Measurements from ENCODE around the gene GAB4.
A peak's percentile ranks its signal among the peaks of the same experiment; 100 is the strongest.
"Not testable (repeated sequence)": the region's sequence is repeated elsewhere in the genome, so short reads cannot be mapped to it uniquely, and the experiment has no call there.

Gene GAB4

DNA sequence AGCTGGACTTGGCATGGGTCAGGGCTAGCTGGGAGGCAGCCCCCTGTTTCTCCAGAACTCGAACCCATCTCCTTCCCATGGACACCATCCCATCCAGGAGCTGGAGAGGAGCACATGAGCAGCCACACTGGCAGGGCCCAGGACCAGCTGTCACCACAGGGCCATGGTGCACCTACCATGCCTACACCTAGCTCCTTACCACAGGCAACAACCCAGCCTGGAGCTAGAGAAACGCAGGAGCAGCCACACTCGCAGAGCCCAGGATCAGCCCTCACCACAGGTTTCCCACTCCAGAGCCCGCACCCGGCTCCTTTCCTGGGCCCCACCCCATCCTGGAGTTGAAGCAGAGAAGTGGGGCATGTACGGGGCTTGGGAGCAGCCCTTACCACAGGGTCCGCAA lies 50.2 kb downstream of the GAB4 start:
- DNase-seq, result no peak

- DNase-seq, result no peak
These were observed 51.7 kb downstream of the GAB4 start for GRCh38 chr22:16956290-16956689.

GRCh38 chr22:16955678-16956210 lies 52.3 kb downstream of the GAB4 start:
- peak; percentile 34 for DNase-seq

GRCh38 chr22:16955081-16955480 lies 52.9 kb downstream of the GAB4 start:
- DNase-seq, result no peak

GRCh38 chr22:16954060-16954403 lies 54.0 kb downstream of the GAB4 start:
- no peak for DNase-seq

- DNase-seq, result no peak
These were observed 54.6 kb downstream of the GAB4 start for GRCh38 chr22:16953206-16954059.

DNA sequence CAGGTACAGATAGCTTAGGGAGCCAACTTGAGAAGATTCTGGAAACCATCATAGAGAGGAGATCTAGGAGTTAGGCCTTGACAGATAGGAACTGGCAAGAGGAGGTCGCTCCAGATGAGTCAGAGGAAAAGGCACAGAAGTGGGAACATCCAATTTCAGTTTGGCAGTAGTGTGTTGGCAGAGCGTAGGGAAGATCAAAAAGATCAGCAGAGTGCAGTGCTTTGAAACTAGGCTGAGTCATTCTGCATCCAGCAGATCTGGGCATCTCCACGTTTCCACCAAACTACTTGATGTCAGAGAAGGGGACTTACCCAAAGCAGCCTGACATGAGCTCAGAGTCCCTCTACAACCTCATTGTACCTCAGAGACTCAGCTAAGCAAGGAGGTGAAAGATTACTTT lies 58.5 kb downstream of the GAB4 start:
- DNase-seq, result no peak

DNA sequence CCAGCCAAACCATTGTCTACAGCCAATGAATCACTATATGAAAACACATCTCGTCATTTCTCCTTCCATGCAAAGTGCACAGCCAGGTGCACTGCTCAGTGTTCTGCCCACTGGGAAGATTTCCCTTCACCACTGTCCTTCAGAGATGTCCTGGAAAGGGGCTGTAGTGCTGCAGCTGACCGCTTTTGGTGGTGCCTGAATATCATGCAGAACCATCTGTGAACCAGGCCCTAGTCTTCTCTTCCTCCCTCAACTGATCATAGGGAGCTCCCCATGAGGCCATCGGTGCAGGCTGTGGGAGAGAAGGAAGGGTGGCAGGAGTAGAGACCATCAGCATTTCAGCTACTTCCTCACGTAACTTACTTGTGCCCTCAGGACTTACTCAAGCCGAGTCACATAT lies 70.2 kb downstream of the GAB4 start:
- DNase-seq, result no peak

- DNase-seq, result not testable (repeated sequence)
These were observed 70.8 kb downstream of the GAB4 start for GRCh38 chr22:16937209-16937608.

- DNase-seq, result peak; percentile 13
These were observed 71.4 kb downstream of the GAB4 start for GRCh38 chr22:16936625-16937024.

- no peak for DNase-seq
These were observed 72.8 kb downstream of the GAB4 start for GRCh38 chr22:16935209-16935608.

- no peak for DNase-seq
These were observed 74.4 kb downstream of the GAB4 start for GRCh38 chr22:16933291-16934282.

- DNase-seq, result peak; percentile 41
These were observed 75.4 kb downstream of the GAB4 start for GRCh38 chr22:16932577-16932976.

DNA sequence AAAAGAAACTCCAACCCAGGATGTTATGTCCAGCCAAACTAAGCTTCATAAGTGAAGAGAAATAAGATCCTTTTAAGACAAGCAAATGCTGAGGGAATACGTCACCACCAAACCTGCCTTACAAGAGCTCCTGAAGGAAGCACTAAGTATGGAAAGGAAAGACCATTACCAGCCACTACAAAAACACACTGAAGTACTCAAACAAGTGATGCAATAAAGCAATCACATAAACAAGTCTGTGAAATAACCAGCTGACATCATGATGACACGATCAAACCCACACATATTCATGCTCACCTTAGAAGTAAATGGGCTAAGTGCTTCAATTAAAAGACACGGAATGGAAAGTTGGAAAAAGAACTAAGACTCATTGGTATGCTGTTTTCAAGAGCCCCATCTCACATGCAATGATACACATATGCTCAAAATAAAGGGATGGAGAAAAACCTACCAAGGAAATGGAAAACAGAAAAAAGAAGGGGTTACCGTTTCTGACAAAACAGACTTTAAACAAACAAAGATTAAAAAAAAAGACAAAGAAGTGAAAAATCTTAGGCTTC lies 82.5 kb downstream of the GAB4 start:
- no peak for DNase-seq

DNA sequence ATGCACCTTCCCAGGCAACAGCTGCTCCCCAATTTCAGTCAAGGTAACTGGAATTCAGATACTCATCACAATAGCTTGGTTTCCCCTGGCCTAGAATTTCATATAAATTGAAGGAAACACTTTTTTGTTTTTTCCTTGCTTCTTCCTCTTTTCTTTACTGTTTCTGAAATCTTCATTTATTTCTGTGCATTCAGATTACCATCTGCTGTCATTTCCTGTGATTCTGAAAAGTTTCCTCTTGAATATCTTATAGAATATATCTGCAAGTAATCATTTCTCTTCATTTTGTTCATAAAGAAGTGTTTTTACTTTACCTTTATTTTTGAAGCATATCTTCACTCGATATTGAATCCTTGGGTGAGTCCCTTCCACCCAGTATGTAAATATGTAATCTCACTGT lies 85.3 kb downstream of the GAB4 start:
- DNase-seq, result no peak

DNA sequence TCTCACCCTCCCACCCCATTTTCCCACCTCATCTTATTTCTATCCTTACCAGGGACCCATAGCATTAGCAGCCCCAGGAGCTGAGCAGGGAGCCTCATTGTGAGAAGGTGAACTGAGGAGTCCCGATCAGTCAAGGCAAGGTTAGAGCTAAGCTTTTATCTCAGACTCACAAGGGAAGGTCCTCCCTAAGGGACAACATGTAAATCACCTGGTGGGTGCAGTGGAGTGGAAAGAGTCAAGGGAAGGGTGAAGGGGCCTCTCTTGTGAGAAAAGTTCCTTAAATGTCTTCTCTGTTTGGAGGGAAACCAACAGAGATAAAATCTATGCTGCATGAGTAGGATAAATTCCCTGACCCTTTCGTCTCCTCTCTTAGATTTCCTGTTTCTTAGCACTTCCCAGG lies 85.9 kb downstream of the GAB4 start:
- DNase-seq, result no peak

DNA sequence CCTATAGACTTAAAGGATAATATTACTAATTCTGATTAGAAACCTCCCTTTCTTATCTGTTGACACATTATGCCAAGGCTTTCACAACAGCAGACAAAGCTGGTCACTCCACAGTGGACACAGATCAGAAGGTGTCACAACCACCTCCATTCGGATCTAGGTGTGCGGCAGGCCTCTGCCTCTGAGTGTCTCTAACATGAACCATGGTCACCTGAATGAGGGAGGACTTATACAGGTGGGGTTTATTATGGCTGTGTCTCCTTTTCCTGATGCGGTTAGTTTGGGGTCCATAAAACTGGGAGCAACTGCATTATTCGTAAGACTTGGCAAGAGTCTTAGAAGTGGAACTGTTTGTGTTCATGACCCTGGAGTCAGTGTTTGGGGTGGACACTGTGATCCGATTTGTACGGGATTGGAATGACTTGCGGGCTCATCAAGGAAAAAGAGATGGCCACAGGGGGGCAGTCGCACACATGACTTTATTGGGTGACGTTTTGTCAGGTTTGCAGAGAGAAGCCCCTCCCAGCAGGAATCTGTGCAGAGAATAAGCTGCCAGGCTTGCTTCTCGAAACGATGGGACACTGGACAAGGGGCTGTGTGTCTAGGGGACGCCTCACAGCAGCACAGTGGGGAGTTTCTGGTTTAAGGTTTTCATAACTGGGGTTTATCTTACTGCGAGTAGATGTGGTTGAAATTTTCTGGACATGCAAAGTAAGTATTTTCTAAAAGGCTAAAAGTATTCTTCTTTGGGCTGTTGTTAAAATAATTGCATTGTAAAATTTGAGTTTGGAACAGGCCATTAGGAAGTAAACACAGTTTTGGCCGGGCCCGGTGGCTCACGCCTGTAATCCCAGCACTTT lies 90.6 kb downstream of the GAB4 start:
- peak; percentile 66 for DNase-seq

DNA sequence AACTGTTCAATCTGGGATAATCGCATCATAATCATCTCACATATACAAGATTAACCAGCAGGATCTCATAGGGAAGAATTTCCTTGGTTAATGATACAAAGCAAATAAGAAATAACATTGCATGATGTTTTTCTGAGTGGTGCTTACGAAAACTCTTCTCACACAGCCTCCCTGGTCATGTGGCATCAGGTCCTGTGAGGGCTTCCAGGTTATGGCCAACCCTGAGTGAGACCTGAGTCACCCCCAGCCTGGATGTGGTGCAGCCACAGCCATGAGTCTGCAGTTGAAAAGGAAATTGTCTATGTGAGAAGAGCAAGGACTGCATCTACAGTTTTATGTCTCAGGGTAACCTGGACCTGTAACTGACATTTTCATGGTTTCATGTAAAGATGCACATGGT lies 92.3 kb downstream of the GAB4 start:
- no peak for DNase-seq

DNA sequence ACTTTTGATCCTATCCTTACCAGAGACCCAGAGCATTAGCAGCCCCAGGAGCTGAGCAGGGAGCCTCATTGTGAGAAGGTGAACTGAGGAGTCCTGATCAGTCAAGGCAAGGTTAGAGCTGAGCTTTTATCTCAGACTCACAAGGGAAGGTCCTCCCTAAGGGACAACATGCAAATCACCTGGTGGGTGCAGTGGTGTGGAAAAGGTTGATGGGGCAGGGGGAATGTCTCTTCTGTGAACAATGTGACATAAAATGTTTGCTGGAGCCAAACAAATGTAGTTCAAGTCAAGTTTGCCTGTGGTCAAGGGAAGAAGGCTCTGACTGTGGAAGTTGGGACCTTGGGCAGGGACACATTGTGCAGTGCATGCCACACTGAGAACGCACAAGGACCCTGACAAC lies 93.1 kb downstream of the GAB4 start:
- not testable (repeated sequence) for DNase-seq

- DNase-seq, result no peak
These were observed 94.0 kb downstream of the GAB4 start for GRCh38 chr22:16914006-16914405.

- DNase-seq, result no peak
These were observed 95.7 kb downstream of the GAB4 start for GRCh38 chr22:16912281-16912680.

Measured in midbrain (tissue), 1 donor.